Suprapubic skin (tissue), 3 donors: ENCODE measurements around the gene RBM15.

Experiments
- EP300 ChIP-seq: sonication (generic); formaldehyde crosslinking; IDR thresholded peaks from one replicate; pipeline ENCODE4 v1.6.1; 2017; ENCODE audit warnings: antibody characterized with exemption
- POLR2A ChIP-seq, 2 donors: fragments of 450-650 bp; IDR thresholded peaks; one replicate each; pipeline ENCODE4 v1.6.1; 2017; ENCODE audit warnings: antibody characterized with exemption in 2 of 2, mild to moderate bottlenecking in 2 of 2, moderate library complexity in 2 of 2
- TF ChIP-seq, protein P1 (sequence below), 2 donors: fragments of 200-600 bp in 1 of 2; fragments of 450-650 bp in 1 of 2; sonication (generic) in 1 of 2; IDR thresholded peaks; one replicate each; pipeline ENCODE4 v1.5.1; 2016 to 2019; ENCODE audit warnings: antibody characterized with exemption in 2 of 2, mild to moderate bottlenecking in 1 of 2, moderate library complexity in 1 of 2

- TF ChIP-seq, protein P1, sequence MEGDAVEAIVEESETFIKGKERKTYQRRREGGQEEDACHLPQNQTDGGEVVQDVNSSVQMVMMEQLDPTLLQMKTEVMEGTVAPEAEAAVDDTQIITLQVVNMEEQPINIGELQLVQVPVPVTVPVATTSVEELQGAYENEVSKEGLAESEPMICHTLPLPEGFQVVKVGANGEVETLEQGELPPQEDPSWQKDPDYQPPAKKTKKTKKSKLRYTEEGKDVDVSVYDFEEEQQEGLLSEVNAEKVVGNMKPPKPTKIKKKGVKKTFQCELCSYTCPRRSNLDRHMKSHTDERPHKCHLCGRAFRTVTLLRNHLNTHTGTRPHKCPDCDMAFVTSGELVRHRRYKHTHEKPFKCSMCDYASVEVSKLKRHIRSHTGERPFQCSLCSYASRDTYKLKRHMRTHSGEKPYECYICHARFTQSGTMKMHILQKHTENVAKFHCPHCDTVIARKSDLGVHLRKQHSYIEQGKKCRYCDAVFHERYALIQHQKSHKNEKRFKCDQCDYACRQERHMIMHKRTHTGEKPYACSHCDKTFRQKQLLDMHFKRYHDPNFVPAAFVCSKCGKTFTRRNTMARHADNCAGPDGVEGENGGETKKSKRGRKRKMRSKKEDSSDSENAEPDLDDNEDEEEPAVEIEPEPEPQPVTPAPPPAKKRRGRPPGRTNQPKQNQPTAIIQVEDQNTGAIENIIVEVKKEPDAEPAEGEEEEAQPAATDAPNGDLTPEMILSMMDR (IDR thresholded peaks at IDR 0.05), result no peak
- TF ChIP-seq EP300 (no peak), POLR2A (IDR thresholded peaks at IDR 0.05) (no peak)
Observed at GRCh38 chr1:110384581-110385321, 45.6 kb downstream of the RBM15 start.
